PC-3 (cell line): ENCODE results near the gene RERG.

Experiments used
- EZH2 ChIP-seq: fragments of 300-600 bp; sonication (generic); IDR thresholded peaks from one replicate; pipeline ENCODE4 v1.6.1; 2017; ENCODE audit warnings: antibody characterized with exemption, mild to moderate bottlenecking, low read length; ENCODE audit not compliant: unreplicated experiment
- EZH2phosphoT487 ChIP-seq: fragments of 300-600 bp; sonication (generic); IDR thresholded peaks from 2 replicates; pipeline ENCODE4 v1.6.1; 2018; ENCODE audit warnings: mild to moderate bottlenecking, antibody characterized with exemption, low read length, borderline replicate concordance
- TF ChIP-seq, protein P1 (sequence below): fragments of 300-600 bp; sonication (generic); conservative IDR thresholded peaks from 2 replicates; pipeline ENCODE4 v1.5.1; 2017; ENCODE audit warnings: antibody characterized with exemption, low read depth, mild to moderate bottlenecking, low read length

DNA sequence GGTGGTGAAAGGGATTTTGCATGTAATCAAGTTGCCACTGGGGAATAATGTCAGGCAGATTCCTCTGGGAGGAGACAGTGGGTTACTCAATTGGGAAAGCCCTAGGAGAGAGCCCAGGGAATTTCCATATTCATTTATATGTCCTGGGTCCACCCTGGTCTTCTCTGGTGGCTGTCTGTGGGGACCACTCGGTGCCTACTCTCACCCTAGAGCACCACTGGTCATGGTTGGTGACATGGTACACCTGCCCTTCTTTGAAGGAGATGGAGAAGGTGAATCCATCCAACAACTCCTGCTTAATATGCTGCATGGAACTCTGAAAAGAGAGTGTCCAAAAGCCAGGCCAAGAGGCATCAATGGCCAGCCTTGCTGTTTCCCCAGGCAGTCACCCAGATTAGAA is 12.8 kb upstream of the RERG start:
- TF ChIP-seq, protein P1, sequence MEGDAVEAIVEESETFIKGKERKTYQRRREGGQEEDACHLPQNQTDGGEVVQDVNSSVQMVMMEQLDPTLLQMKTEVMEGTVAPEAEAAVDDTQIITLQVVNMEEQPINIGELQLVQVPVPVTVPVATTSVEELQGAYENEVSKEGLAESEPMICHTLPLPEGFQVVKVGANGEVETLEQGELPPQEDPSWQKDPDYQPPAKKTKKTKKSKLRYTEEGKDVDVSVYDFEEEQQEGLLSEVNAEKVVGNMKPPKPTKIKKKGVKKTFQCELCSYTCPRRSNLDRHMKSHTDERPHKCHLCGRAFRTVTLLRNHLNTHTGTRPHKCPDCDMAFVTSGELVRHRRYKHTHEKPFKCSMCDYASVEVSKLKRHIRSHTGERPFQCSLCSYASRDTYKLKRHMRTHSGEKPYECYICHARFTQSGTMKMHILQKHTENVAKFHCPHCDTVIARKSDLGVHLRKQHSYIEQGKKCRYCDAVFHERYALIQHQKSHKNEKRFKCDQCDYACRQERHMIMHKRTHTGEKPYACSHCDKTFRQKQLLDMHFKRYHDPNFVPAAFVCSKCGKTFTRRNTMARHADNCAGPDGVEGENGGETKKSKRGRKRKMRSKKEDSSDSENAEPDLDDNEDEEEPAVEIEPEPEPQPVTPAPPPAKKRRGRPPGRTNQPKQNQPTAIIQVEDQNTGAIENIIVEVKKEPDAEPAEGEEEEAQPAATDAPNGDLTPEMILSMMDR: no peak
- TF ChIP-seq EZH2 (no peak), EZH2phosphoT487 (no peak)
